ENCODE measurements around the gene GATA2.

GRCh38 chr3:128485282-128486204 lies 7.5 kb downstream of the GATA2 start:
- TF ChIP-seq, protein P1, sequence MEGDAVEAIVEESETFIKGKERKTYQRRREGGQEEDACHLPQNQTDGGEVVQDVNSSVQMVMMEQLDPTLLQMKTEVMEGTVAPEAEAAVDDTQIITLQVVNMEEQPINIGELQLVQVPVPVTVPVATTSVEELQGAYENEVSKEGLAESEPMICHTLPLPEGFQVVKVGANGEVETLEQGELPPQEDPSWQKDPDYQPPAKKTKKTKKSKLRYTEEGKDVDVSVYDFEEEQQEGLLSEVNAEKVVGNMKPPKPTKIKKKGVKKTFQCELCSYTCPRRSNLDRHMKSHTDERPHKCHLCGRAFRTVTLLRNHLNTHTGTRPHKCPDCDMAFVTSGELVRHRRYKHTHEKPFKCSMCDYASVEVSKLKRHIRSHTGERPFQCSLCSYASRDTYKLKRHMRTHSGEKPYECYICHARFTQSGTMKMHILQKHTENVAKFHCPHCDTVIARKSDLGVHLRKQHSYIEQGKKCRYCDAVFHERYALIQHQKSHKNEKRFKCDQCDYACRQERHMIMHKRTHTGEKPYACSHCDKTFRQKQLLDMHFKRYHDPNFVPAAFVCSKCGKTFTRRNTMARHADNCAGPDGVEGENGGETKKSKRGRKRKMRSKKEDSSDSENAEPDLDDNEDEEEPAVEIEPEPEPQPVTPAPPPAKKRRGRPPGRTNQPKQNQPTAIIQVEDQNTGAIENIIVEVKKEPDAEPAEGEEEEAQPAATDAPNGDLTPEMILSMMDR (IDR thresholded peaks at IDR 0.05; ENCODE audit: insufficient read depth, low read length, poor library complexity, severe bottlenecking), result no peak
- TF ChIP-seq EZH2phosphoT487 (conservative IDR thresholded peaks at IDR 0.05; ENCODE audit: low read length), result no peak

All from SU-DHL-6 (cell line).